Right lung (tissue), 5 donors: ENCODE measurements around the gene TPST2. TPM values are rescaled to one million over a fixed set of nuclear protein-coding genes. Genes with fewer than 3 reads are reported as not detected.
A peak's percentile ranks its signal among the peaks of the same experiment; 100 is the strongest.

Source experiments
- DNase-seq, 2 donors: peaks; one replicate each; pipeline ENCODE4 v3.0.0-alpha.2; 2013
- polyA plus RNA-seq, 5 donors: library from polyadenylated mRNA; unstranded; fragments of 120-200 nt; gene quantifications; one replicate each; pipeline versions ENCODE4 v1.2.1 to v1.2.3, GENCODE V29; 2013; ENCODE audit warnings: inconsistent platforms in 1 of 5, low replicate concordance in 1 of 5; ENCODE audit not compliant: insufficient read length in 5 of 5, insufficient read depth in 1 of 5

Gene TPST2
- polyA plus RNA-seq, 5 donors, result 20.4 to 30.4 (median 30.0) TPM

- no peak for DNase-seq
These were observed 87.9 kb downstream of the TPST2 start for GRCh38 chr22:26501996-26502395.

GRCh38 chr22:26499188-26499703 is 90.7 kb downstream of the TPST2 start:
- no peak for DNase-seq

- no peak for DNase-seq
These were observed 93.5 kb downstream of the TPST2 start for GRCh38 chr22:26496456-26496855.

GRCh38 chr22:26494506-26494905 is 95.4 kb downstream of the TPST2 start:
- no peak for DNase-seq

GRCh38 chr22:26492220-26492619 is 97.7 kb downstream of the TPST2 start:
- DNase-seq, result no peak

GRCh38 chr22:26489447-26490036 is 100.4 kb downstream of the TPST2 start:
- no peak for DNase-seq

- no peak for DNase-seq
These were observed 101.9 kb downstream of the TPST2 start for GRCh38 chr22:26487996-26488395.

- DNase-seq, result no peak
These were observed 103.5 kb downstream of the TPST2 start for GRCh38 chr22:26486394-26486793.

GRCh38 chr22:26485806-26486390 is 104.0 kb downstream of the TPST2 start:
- DNase-seq, result no peak

GRCh38 chr22:26485013-26485412 is 104.9 kb downstream of the TPST2 start:
- DNase-seq, result no peak

- no peak for DNase-seq
These were observed 105.6 kb downstream of the TPST2 start for GRCh38 chr22:26484360-26484706.

- peak; percentile 90 to 92 for DNase-seq
These were observed 106.2 kb downstream of the TPST2 start, which contains the start of the genes HPS4 and SRRD for GRCh38 chr22:26483439-26484359. TSS of gene HPS4 (minus strand) at chr22:26483783. CDS start at chr22:26481762, 2,021 bp downstream. TSS of gene SRRD (plus strand) at chr22:26483877. CDS start at chr22:26483891, 14 bp downstream.

GRCh38 chr22:26483043-26483438 is 106.9 kb downstream of the TPST2 start:
- peak in 1 of 2 donors; percentile 16 for DNase-seq

GRCh38 chr22:26482161-26482560 is 107.8 kb downstream of the TPST2 start:
- no peak for DNase-seq

- DNase-seq, result no peak
These were observed 108.2 kb downstream of the TPST2 start for GRCh38 chr22:26481694-26482093.

- no peak for DNase-seq
These were observed 108.7 kb downstream of the TPST2 start for GRCh38 chr22:26481112-26481693.

- no peak for DNase-seq
These were observed 109.4 kb downstream of the TPST2 start for GRCh38 chr22:26480611-26480932.

GRCh38 chr22:26479792-26480610 is 109.9 kb downstream of the TPST2 start:
- DNase-seq, result no peak

- DNase-seq, result no peak
These were observed 110.7 kb downstream of the TPST2 start for GRCh38 chr22:26479043-26479791.

GRCh38 chr22:26477341-26477731 is 112.6 kb downstream of the TPST2 start:
- no peak for DNase-seq
